ENCODE measurements around the gene CHCHD5. TPM values are rescaled to one million over a fixed set of nuclear protein-coding genes. Genes with fewer than 3 reads are reported as not detected.

CHCHD5 gene
- total and polyA plus RNA-seq, 9 donors, result 1.7 to 28.6 (median 22.2) TPM

DNA sequence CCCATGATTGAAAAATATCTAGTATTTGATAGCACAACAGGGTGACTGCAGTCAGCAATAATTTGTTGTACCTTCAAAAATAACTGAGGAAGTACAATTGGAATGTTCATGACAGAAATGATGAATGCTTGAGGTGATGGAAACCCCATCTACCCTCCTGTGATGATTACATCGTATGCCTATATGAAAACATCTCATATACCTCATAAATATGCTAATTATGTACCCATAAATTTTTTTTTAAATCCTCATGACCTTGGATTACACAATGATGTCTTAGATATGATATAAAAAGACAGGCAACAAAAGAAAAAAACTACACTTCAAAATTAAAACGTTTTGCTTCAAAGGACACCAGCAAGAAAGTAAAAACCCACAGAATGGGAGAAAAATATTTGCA is 43.5 kb upstream of the CHCHD5 start:
- DNase-seq, result no peak
- TF ChIP-seq EP300 (IDR thresholded peaks at IDR 0.05) (no peak), POLR2A (IDR thresholded peaks at IDR 0.05) (no peak)
- TF ChIP-seq, protein P1, sequence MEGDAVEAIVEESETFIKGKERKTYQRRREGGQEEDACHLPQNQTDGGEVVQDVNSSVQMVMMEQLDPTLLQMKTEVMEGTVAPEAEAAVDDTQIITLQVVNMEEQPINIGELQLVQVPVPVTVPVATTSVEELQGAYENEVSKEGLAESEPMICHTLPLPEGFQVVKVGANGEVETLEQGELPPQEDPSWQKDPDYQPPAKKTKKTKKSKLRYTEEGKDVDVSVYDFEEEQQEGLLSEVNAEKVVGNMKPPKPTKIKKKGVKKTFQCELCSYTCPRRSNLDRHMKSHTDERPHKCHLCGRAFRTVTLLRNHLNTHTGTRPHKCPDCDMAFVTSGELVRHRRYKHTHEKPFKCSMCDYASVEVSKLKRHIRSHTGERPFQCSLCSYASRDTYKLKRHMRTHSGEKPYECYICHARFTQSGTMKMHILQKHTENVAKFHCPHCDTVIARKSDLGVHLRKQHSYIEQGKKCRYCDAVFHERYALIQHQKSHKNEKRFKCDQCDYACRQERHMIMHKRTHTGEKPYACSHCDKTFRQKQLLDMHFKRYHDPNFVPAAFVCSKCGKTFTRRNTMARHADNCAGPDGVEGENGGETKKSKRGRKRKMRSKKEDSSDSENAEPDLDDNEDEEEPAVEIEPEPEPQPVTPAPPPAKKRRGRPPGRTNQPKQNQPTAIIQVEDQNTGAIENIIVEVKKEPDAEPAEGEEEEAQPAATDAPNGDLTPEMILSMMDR (IDR thresholded peaks at IDR 0.05), result no peak
- no peak overlapping the region for H3K27ac ChIP-seq
- intact Hi-C loops (cut with DNase I), result loop anchor here in 2 of 4 donors (5.0 to 10.0 kb wide), 2 partner anchors 56 to 59 kb away; partner anchors contain the start of gene TTL (in 2 of the 2)
- no peak overlapping the region for H3K4me3 ChIP-seq
- H3K36me3 ChIP-seq, result no peaks in the 10 kb centered on the region
- peaks cover 10% of the 10 kb centered on the region for H3K4me1 ChIP-seq (ENCODE audit: insufficient read depth)
- H3K27me3 ChIP-seq, result no peaks in the 10 kb centered on the region
- H3K9me3 ChIP-seq, result no peaks in the 10 kb centered on the region
- WGBS, 3 donors, result 27 to 32% (median 29%) methylated on average over 2 of the region's 2 CpGs

DNA sequence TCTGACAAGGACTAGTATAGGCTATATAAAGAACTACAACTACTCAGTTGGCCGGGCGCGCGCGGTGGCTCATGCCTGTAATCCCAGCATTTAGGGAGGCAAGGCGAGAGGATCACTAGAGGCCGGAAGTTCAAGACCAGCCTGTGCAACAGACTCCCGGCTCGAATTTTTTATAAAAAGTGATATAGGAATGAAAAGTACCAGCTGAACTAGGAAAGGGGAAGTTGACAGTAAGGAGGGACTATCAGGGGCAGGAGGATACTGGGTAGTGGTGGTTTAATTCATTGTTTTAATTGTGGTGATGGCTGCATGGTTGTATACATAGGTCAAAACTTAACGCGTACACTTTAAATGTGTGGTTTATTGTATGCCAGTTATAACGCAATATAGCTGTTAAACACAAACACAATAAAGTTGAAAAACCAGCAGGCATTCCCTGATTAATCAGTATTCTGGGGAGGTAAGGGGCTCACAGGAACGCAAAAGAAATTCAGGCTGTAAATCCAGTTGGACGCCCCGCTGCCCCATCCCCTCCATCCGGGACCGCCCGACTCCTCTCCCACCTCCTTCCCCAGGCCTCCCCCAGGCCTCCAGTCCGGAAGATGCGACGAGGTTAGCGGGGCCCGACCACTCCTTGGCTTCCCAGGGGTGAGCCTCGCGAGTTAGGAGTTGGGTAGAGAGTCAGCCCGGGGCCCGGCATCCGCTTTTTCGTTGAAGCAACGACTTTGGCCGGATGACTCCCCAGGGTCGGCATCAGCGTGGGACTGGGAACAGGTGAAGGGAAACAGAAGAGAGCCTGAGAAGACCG is 42.9 kb upstream of the CHCHD5 start:
- Histone ChIP-seq H3K36me3 (no peaks in the 10 kb centered on the region), H3K4me1 (ENCODE audit: insufficient read depth) (peaks cover 10% of the 10 kb centered on the region), H3K27me3 (no peaks in the 10 kb centered on the region), H3K4me3 (peak overlapping the region; percentile 70), H3K9me3 (no peaks in the 10 kb centered on the region), H3K27ac (peak overlapping the region; percentile 86 to 89)
- TF ChIP-seq EP300 (IDR thresholded peaks at IDR 0.05), result no peak
- TF ChIP-seq, protein P1 (IDR thresholded peaks at IDR 0.05), result peak in 1 of 3 donors; percentile 6
- intact Hi-C loops (cut with DNase I), result loop anchor here in 2 of 4 donors (5.0 to 10.0 kb wide), 2 partner anchors 57 to 59 kb away; partner anchors contain the start of gene TTL (in 2 of the 2)
- peak; percentile 62 to 78 (median 70) for DNase-seq
- WGBS, 3 donors, result 14 to 16% (median 15%) methylated on average over 33 to 34 of the region's 34 CpGs

DNA sequence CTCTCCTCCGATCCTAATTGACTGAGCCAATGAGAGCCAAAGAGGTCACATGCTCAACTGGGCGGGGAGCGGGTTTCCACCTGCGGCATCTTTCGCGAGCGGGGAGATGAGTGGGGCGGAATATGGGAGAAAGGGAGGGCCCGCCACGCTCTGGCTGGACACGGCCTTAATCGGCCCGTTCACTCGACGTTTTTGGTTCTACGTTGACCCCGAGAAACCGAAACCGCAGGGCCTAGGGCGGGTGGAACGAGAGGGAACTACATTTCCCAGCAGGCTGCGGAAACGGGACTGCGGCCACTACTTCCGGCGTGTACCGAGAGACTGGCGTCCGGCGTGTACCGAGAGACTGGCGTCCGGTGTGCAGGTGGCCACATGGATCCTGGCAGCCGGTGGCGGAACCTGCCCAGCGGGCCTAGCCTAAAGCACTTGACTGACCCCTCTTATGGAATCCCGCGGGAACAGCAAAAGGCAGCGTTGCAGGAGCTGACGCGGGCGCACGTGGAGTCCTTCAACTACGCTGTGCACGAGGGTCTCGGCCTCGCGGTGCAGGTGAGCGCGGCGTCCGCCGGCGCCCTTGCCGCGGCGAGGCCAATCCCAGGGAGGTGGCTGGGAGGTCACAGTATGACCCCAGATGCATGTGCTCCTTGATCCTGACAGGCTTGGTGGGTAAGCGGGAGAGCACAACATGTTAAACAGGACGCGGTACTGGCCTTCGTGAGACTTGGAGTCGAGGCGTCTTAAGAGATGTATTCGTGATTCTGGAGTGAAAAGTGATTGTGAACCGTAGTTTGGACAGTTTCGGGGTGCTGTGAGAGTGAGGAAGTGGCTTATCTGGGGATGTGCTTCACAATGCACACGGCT is 42.1 kb upstream of the CHCHD5 start, which contains the start of gene POLR1B:
Gene POLR1B (plus strand): TSS at position 343 of the 861 bp plus-strand sequence. CDS start 30 bp downstream, at position 373.
- peaks cover 10% of the 10 kb centered on the region for H3K4me1 ChIP-seq (ENCODE audit: insufficient read depth)
- H3K27me3 ChIP-seq, result no peaks in the 10 kb centered on the region
- no peaks in the 10 kb centered on the region for H3K36me3 ChIP-seq
- TF ChIP-seq POLR2A (IDR thresholded peaks at IDR 0.05), result peak; percentile 33
- TF ChIP-seq, protein P1 (IDR thresholded peaks at IDR 0.05), result peak in 1 of 3 donors; percentile 4
- TF ChIP-seq EP300 (IDR thresholded peaks at IDR 0.05), result no peak
- 0% methylated on average over 67 of the region's 67 CpGs for WGBS, 3 donors
- no peaks in the 10 kb centered on the region for H3K9me3 ChIP-seq
- peak; percentile 78 to 87 (median 82) for DNase-seq
- intact Hi-C loops (cut with DNase I), result loop anchor here in 2 of 4 donors (5.0 to 10.0 kb wide), 2 partner anchors 58 to 60 kb away; partner anchors contain the start of gene TTL (in 2 of the 2)
- peak within 1 kb of the TSS; percentile 86 to 89 for H3K27ac ChIP-seq
- peak within 1 kb of the TSS; percentile 70 for H3K4me3 ChIP-seq
